ENCODE data around the gene SSBP3. TPM values are rescaled to one million over a fixed set of nuclear protein-coding genes. Genes with fewer than 3 reads are reported as not detected.
"Not testable (repeated sequence)": the region's sequence is repeated elsewhere in the genome, so short reads cannot be mapped to it uniquely, and the experiment has no call there.

SSBP3 gene
- total RNA-seq, 2 experiments from 2014 or later, result 55.0 to 58.3 TPM

DNA sequence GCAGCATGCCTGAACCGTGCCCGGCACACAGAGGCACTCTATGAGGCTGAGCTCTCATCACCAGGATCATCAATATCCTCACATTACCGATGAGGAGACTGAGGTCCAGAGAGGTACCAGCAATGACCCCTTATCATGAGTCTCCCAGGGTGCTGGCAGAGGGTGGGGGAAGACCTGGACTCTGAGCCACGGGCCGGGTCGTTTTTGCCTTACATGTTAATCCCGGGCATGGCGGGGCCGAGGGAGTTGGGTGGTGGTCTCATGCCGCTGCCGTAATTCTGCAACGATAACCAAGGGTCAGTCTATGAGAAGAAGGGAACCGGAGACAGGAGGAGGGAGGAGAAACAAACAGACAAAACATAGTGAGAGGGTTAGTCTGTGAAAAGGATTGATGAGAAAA, 163.2 kb downstream of the SSBP3 start:
- H3K9me3 Mint-ChIP-seq, result no peaks in the 10 kb centered on the region
- DNase-seq, result no peak
- peaks cover 9% of the 10 kb centered on the region for H3K36me3 Mint-ChIP-seq (ENCODE audit: low read depth)
- intact Hi-C loops (cut with micrococcal nuclease), result no loop called here
- H3K4me1 Mint-ChIP-seq (ENCODE audit: low read depth), result no peaks in the 10 kb centered on the region
- H3K27me3 Mint-ChIP-seq (ENCODE audit: low read depth), result no peaks in the 10 kb centered on the region
- H3K4me3 Mint-ChIP-seq, result no peak overlapping the region
- H3K27ac Mint-ChIP-seq, result no peak overlapping the region
- CTCF ChIA-PET, result no interaction called here

DNA sequence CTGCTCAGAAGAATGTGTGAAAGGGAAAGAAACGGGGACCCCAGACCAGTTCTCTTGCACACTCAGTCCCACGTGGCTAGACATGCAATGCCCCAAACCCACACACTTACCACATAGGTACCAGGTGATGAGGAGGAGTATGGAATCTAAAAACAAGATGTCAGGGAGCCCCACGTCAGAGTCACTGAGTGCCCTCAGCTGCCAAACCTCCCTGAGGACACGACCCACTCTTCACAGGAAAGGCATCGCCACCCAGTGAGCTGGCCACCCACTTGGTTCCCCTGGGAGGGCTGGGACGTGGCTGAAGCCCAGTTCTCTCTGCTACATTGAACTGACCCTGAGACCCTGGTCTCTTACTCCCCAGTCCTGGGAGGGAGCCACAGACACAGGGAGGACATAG, 164.8 kb downstream of the SSBP3 start:
- H3K27me3 Mint-ChIP-seq (ENCODE audit: low read depth), result no peaks in the 10 kb centered on the region
- no peaks in the 10 kb centered on the region for H3K9me3 Mint-ChIP-seq
- H3K4me1 Mint-ChIP-seq (ENCODE audit: low read depth), result no peaks in the 10 kb centered on the region
- H3K4me3 Mint-ChIP-seq, result no peak overlapping the region
- no peak overlapping the region for H3K27ac Mint-ChIP-seq
- intact Hi-C loops (cut with micrococcal nuclease), result no loop called here
- DNase-seq, result no peak
- H3K36me3 Mint-ChIP-seq (ENCODE audit: low read depth), result peaks cover 18% of the 10 kb centered on the region
- CTCF ChIA-PET, result interaction anchor here (0.5 kb wide), 1 partner anchor 570 kb away, joined by 3 read pairs; no protein-coding TSS in a partner anchor

DNA sequence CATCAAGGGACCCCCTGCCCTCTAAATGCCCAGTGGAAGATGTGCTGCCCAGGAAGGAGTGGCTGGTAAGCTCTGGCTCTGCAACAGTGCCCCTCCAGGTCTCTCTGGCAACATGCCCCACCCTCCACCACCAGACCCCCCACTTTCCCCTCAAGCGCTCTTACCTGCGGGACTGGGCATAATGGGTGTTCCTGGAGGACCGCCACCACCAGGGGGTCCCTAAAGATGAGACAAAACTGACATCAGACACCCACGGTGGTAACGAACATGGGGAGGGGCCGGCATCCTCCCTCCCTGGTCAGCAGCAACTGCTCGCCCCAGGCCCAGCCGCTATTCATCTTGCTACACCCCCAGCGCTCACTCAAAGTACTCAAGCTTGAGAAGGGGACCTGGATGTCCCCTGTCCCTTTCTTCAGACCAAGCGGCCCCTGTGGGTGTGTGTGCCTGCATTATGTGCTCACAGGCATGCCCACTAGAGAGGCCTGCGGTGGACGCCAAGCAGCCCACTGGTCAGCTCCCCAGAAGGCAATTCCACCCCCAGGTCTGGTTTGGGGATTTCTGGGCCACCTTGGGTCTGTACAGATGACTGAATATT, 165.4 kb downstream of the SSBP3 start:
- CTCF ChIA-PET, result no interaction called here
- DNase-seq, result no peak
- no peak overlapping the region for H3K27ac Mint-ChIP-seq
- intact Hi-C loops (cut with micrococcal nuclease), result no loop called here
- H3K27me3 Mint-ChIP-seq (ENCODE audit: low read depth), result no peaks in the 10 kb centered on the region
- H3K4me3 Mint-ChIP-seq, result no peak overlapping the region
- H3K36me3 Mint-ChIP-seq (ENCODE audit: low read depth), result peaks cover 18% of the 10 kb centered on the region
- H3K9me3 Mint-ChIP-seq, result no peaks in the 10 kb centered on the region
- H3K4me1 Mint-ChIP-seq (ENCODE audit: low read depth), result no peaks in the 10 kb centered on the region

DNA sequence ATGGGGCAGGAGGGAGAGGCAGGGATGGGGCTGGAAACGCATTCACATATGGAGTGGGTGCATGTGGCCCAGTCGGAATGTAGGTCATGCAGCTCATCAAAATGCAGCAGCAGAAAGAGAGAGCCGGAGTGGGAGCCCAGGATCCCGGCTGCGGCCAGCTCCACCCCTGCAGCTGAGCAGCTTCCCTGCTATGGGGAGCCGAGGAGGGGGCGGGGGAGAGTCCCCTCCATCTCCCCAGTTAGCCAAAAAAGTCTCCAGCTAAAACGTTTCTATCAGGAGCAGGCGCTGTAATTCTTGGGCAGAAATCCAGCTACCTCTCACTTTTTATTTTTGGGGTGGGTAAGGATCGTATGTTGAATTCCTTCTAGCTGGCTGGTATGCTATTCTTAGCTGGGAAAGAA, 166.6 kb downstream of the SSBP3 start:
- no peak overlapping the region for H3K27ac Mint-ChIP-seq
- no peaks in the 10 kb centered on the region for H3K27me3 Mint-ChIP-seq (ENCODE audit: low read depth)
- no peaks in the 10 kb centered on the region for H3K9me3 Mint-ChIP-seq
- intact Hi-C loops (cut with micrococcal nuclease), result no loop called here
- no peak for DNase-seq
- peaks cover 19% of the 10 kb centered on the region for H3K36me3 Mint-ChIP-seq (ENCODE audit: low read depth)
- no peaks in the 10 kb centered on the region for H3K4me1 Mint-ChIP-seq (ENCODE audit: low read depth)
- no peak overlapping the region for H3K4me3 Mint-ChIP-seq
- CTCF ChIA-PET, result no interaction called here

DNA sequence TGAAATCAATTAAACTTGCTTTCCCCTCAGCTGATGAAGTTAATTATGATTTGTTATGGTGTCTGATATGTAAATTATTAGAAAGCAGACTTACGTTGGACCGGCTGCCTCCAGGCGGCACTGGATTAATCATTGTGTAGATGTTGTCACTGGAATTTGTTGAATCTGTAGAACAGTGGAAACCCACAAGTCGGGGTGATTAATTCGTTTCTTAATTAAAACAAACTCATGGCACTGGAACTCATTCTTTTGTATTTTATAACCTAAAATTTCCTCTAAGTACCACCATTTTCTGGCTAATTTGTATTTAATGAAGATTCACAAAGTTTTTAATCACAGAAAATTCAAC, 167.2 kb downstream of the SSBP3 start:
- peaks cover 20% of the 10 kb centered on the region for H3K36me3 Mint-ChIP-seq (ENCODE audit: low read depth)
- CTCF ChIA-PET, result no interaction called here
- no peak overlapping the region for H3K27ac Mint-ChIP-seq
- intact Hi-C loops (cut with micrococcal nuclease), result no loop called here
- no peaks in the 10 kb centered on the region for H3K4me1 Mint-ChIP-seq (ENCODE audit: low read depth)
- H3K9me3 Mint-ChIP-seq, result no peaks in the 10 kb centered on the region
- no peaks in the 10 kb centered on the region for H3K27me3 Mint-ChIP-seq (ENCODE audit: low read depth)
- DNase-seq, result no peak
- H3K4me3 Mint-ChIP-seq, result no peak overlapping the region

DNA sequence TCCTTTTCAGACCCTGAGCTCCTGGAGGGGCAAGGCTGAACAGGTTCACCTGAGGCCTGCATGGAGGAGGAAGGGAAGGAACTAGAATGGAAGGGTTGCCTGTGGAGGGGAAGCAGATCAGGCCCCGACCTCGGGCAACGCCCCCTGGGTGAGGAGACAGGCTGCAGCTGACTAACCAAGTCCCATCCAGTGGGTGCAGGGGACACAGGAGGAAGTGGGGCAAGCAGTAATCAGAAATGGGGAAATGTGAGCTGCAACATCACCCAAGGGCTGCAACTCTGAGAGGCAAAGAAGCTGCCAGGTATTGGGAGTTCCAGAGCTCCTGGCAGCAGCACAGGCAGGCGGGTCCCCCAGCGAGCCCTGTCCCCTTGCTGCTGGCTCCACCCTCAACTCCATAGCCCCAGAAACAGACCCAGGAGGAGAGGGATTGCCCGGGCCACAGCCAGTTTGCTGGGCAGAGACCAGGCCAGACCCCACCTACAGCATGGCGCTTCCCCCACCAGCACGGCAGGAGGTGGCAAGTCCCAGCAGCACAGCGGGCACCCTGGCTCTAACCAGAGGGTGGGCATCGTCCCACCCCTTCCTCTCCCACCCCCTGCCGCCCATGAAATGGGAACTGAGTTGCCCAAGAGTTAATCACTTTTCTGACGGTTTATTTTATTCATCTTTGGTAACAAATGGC, 167.7 kb downstream of the SSBP3 start:
- Mint-ChIP-seq H3K36me3 (ENCODE audit: low read depth) (peaks cover 20% of the 10 kb centered on the region), H3K27me3 (ENCODE audit: low read depth) (no peaks in the 10 kb centered on the region), H3K9me3 (no peaks in the 10 kb centered on the region), H3K4me1 (ENCODE audit: low read depth) (no peaks in the 10 kb centered on the region), H3K4me3 (no peak overlapping the region), H3K27ac (no peak overlapping the region)
- CTCF ChIA-PET, result interaction anchor here (0.6 kb wide), 1 partner anchor 489 kb away, joined by 3 read pairs; no protein-coding TSS in a partner anchor
- DNase-seq, result no peak
- intact Hi-C loops (cut with micrococcal nuclease), result no loop called here

DNA sequence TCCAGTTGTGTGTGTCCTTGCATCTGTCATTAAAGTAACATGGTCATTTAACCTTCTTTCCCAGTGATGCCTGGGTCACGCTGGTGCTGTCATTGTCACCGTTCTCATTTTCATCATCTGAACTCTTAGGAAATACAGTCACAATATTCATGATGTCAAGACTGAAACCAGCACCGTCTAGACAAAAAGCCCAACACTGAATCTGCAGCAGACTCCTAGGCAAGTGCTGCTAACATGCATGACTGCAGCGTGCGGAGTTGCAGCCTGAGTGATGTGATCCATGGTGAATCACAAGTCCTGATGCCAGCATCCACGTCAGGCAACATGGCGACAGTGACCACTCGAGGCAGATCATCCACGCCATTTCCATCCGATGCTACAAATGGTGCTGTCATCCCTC, 168.6 kb downstream of the SSBP3 start:
- CTCF ChIA-PET, result interaction anchor here (0.6 kb wide), 1 partner anchor 489 kb away, joined by 3 read pairs; no protein-coding TSS in a partner anchor
- Mint-ChIP-seq H3K27me3 (ENCODE audit: low read depth) (no peaks in the 10 kb centered on the region), H3K4me1 (ENCODE audit: low read depth) (no peaks in the 10 kb centered on the region), H3K4me3 (no peak overlapping the region), H3K9me3 (no peaks in the 10 kb centered on the region), H3K36me3 (ENCODE audit: low read depth) (peaks cover 18% of the 10 kb centered on the region), H3K27ac (no peak overlapping the region)
- intact Hi-C loops (cut with micrococcal nuclease), result no loop called here
- DNase-seq, result no peak

DNA sequence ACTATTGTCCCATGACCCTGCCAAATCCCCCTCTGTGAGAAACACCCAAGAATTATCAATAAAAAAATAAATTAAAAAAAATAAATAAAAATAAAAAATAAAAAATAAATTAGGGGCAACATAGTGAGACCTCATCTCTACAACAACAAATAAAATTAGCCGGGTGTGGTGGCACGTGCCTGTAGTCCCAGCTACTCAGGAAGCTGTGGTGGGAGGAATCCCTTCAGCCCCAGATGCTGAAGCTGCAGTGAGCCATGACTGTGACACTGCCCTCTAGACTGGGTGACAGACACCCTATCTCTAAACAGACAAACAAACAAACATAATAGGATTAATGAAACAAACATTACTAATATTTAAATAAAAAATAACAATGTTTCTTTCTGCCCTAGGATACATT, 171.9 kb downstream of the SSBP3 start:
- no peak for DNase-seq
- intact Hi-C loops (cut with micrococcal nuclease), result no loop called here
- H3K36me3 Mint-ChIP-seq (ENCODE audit: low read depth), result peaks cover 21% of the 10 kb centered on the region
- H3K27me3 Mint-ChIP-seq (ENCODE audit: low read depth), result no peaks in the 10 kb centered on the region
- no peaks in the 10 kb centered on the region for H3K9me3 Mint-ChIP-seq
- no peak overlapping the region for H3K4me3 Mint-ChIP-seq
- CTCF ChIA-PET, result no interaction called here
- H3K4me1 Mint-ChIP-seq (ENCODE audit: low read depth), result peaks cover 17% of the 10 kb centered on the region
- H3K27ac Mint-ChIP-seq, result no peak overlapping the region

DNA sequence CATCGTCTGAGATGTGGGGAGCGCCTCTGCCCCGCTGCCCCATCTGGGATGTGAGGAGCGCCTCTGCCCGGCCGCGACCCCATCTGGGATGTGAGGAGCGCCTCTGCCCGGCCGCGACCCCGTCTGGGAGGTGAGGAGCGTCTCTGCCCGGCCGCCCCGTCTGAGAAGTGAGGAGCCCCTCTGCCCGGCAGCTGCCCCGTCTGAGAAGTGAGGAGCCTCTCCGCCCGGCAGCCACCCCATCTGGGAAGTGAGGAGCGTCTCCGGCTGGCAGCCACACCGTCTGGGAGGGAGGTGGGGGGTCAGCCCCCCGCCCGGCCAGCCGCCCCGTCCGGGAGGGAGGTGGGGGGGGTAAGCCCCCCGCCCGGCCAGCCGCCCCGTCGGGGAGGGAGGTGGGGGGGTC, 173.0 kb downstream of the SSBP3 start:
- intact Hi-C loops (cut with micrococcal nuclease); DNase-seq; H3K27me3 Mint-ChIP-seq (ENCODE audit: low read depth); CTCF ChIA-PET; H3K27ac Mint-ChIP-seq; H3K9me3 Mint-ChIP-seq; H3K4me3 Mint-ChIP-seq: not testable (repeated sequence)
- H3K4me1 Mint-ChIP-seq (ENCODE audit: low read depth), result peaks cover 21% of the 10 kb centered on the region
- peaks cover 17% of the 10 kb centered on the region for H3K36me3 Mint-ChIP-seq (ENCODE audit: low read depth)

DNA sequence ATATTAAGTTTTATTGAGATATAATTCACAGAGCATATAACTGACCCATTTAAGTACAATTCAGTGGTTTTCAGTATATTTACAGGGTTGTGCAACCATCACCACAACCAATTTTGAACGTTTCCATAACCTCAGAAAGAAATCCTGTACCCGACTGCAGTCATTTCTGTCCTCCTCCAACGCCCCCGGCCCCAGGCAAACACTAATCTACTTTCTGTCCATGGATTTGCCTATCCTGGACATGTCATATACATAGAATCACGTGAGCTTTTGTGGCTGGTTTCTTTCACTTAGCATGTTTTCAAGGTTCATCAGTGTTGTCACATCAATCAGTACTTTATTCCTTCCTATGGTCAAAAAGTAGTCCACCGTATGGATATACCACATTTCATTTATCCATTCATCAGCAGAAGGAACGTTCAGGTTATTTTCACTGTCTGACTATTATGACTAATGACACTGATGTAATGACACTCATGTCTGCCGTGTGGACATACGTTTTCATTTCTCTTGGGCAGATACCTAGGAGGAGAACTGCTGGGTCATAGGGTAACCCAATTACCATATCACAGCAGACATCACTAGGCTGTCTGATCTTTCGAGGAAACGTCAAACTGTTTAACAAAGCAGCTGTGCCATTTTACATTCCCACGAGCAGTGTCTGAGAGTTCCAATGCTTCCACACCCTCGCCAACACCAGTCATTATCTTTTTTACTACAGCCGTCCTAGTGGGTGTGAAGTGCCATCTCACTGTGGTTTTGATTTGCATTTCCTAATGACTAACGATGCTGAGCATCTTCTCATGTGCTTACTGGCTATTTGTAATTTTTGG, 175.5 kb downstream of the SSBP3 start:
- intact Hi-C loops (cut with micrococcal nuclease), result no loop called here
- peak; percentile 31 for DNase-seq

DNA sequence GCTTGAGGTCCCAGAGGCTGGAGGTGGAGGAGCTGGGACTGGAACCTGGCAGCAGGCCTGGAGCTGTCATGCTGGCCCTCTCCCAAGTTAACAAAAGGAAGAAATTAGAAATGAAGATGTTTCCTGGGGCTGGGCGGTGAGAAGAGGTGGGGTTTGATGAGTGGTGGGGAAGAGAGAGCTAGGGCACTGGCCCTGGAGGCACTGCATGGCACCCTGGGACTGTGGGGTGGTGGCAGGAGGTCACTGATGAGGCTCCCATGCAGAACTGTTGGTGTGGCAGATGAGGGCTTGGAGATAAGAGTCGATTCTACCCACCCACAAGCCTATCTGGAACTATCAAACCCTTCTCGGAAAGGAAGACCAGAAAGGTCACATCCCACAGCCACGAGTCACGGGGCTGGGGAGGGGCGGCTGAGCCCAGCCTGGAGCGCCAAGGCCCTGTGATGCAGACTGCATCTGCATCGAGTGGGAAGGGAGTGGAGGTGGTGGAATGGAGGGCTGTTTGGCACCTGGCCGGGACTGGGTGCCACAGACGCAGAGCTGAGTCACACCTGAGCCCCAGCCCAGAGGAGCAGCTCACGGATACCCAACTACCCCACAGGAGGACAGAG, 176.8 kb downstream of the SSBP3 start:
- no peak for DNase-seq
- CTCF ChIA-PET, result interaction anchor here (0.9 to 1.4 kb wide), 2 partner anchors 259 to 260 kb away, joined by 3 to 4 read pairs; no protein-coding TSS in a partner anchor
- peaks cover 26% of the 10 kb centered on the region for H3K4me1 Mint-ChIP-seq (ENCODE audit: low read depth)

More for the DNA sequence above, 175.5 kb downstream of the SSBP3 start:
- Mint-ChIP-seq H3K4me3 (no peak overlapping the region), H3K27me3 (ENCODE audit: low read depth) (no peaks in the 10 kb centered on the region), H3K4me1 (ENCODE audit: low read depth) (peaks cover 26% of the 10 kb centered on the region), H3K36me3 (ENCODE audit: low read depth) (peaks cover 7% of the 10 kb centered on the region), H3K9me3 (no peaks in the 10 kb centered on the region), H3K27ac (peak overlapping the region; percentile 50)
- CTCF ChIA-PET, result interaction anchor here (1.4 kb wide), 1 partner anchor 259 kb away, joined by 3 read pairs; no protein-coding TSS in a partner anchor

DNA sequence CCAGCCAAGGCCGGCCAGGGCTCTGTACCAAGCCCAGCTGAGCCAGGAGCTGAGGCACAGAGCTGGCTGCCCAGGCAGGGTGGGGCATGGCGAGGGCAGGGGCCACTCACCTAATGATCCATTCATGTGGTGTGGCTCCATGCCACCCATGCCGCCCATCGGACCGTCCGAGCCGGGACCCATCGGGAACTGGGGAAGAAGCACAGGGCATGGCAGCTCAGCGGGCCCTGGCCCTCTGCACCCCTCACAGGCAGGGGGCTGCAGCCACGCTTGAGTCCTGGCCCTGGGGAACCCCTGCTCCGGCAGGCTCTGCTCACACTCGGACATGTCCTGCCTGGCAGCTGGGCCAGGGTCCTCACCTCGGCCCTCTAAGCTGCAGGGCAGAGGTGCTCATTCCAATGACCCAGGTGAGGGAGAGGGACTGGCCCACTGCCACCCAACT, 177.5 kb downstream of the SSBP3 start:
- Mint-ChIP-seq H3K9me3 (no peaks in the 10 kb centered on the region), H3K36me3 (ENCODE audit: low read depth) (peaks cover 3% of the 10 kb centered on the region), H3K27ac (no peak overlapping the region), H3K4me1 (ENCODE audit: low read depth) (peaks cover 26% of the 10 kb centered on the region), H3K27me3 (ENCODE audit: low read depth) (no peaks in the 10 kb centered on the region), H3K4me3 (no peak overlapping the region)
- intact Hi-C loops (cut with micrococcal nuclease), result loop anchor here (2.0 kb wide), 1 partner anchor 48 kb away; no protein-coding TSS in a partner anchor
- DNase-seq, result no peak
- CTCF ChIA-PET, result interaction anchor here (0.9 kb wide), 1 partner anchor 260 kb away, joined by 4 read pairs; no protein-coding TSS in a partner anchor

More for the DNA sequence above, 176.8 kb downstream of the SSBP3 start:
- H3K9me3 Mint-ChIP-seq, result no peaks in the 10 kb centered on the region
- H3K4me3 Mint-ChIP-seq, result no peak overlapping the region
- no peaks in the 10 kb centered on the region for H3K27me3 Mint-ChIP-seq (ENCODE audit: low read depth)
- intact Hi-C loops (cut with micrococcal nuclease), result loop anchor here (2.0 kb wide), 1 partner anchor 47 kb away; no protein-coding TSS in a partner anchor
- H3K27ac Mint-ChIP-seq, result peak overlapping the region; percentile 48
- peaks cover 4% of the 10 kb centered on the region for H3K36me3 Mint-ChIP-seq (ENCODE audit: low read depth)

Data from activated naive CD4-positive, alpha-beta T cell treated with anti-CD3 and anti-CD28 coated beads for 36 hours (primary cell).